Fibroblast of skin of scalp (primary cell): ENCODE data around the gene GDPD4.

ENCODE experiments used
- DNase-seq: peaks from one replicate; pipeline ENCODE4 v3.0.0-alpha.2; 2013

The GDPD4 gene

GRCh38 chr11:77203901-77204753 lies 97.4 kb downstream of the GDPD4 start:
- no peak for DNase-seq

DNA sequence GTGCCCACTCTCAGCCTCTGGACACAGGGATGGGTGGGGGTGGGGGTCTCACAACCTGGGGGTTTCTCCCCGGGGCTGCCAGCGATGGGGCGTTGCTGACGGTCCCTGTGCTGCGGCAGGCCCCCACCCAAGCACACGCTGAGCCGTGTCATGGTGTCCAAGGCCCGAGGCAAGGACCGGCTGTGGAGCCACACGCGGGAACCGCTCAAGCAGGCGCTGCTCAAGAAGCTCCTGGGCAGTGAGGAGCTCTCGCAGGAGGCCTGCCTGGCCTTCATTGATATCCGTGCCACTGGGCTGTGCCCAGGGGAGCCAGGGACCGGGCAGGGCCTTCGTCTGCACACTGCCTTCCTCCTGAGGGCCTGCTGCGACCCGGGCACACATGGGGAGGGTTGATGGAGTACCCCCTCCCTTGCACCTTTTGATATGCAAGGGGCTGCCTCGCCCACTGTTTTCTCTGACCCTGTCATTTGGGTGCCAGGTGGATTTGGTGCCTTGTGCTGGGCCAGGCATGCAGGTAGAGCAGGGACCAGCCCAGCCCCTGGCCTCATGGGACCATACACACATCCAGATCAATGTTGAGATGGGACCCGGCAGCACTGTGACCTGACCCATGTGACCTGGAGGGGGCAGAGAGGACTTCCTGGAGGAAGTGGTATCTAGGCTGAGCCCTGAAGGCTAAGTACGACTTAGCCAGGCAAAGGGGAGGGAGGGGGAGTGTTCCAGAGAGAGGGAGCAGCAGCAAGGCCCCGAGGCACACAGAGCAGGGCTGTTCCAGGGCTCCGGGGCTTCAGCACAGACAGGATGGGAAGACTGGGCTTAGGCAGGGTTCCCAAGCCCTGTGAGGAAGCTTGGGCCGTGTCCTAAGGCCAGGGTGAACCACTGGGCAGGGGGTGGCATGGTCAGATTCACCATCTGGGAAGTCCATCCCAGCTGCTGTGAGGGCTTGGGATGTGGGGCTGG lies 98.3 kb downstream of the GDPD4 start:
- DNase-seq: no peak

- DNase-seq: no peak
Measured at GRCh38 chr11:77201991-77202841, 99.3 kb downstream of the GDPD4 start.

GRCh38 chr11:77201370-77201769 lies 100.1 kb downstream of the GDPD4 start:
- no peak for DNase-seq

- DNase-seq: no peak
Measured at GRCh38 chr11:77200351-77201268, 100.9 kb downstream of the GDPD4 start.

- no peak for DNase-seq
Measured at GRCh38 chr11:77199137-77199745, 102.2 kb downstream of the GDPD4 start.

- no peak for DNase-seq
Measured at GRCh38 chr11:77198440-77198849, 103.0 kb downstream of the GDPD4 start.

GRCh38 chr11:77197626-77198320 lies 103.7 kb downstream of the GDPD4 start:
- no peak for DNase-seq

GRCh38 chr11:77196961-77197360 lies 104.5 kb downstream of the GDPD4 start:
- DNase-seq: no peak

- DNase-seq: no peak
Measured at GRCh38 chr11:77195071-77195755, 106.3 kb downstream of the GDPD4 start.

DNA sequence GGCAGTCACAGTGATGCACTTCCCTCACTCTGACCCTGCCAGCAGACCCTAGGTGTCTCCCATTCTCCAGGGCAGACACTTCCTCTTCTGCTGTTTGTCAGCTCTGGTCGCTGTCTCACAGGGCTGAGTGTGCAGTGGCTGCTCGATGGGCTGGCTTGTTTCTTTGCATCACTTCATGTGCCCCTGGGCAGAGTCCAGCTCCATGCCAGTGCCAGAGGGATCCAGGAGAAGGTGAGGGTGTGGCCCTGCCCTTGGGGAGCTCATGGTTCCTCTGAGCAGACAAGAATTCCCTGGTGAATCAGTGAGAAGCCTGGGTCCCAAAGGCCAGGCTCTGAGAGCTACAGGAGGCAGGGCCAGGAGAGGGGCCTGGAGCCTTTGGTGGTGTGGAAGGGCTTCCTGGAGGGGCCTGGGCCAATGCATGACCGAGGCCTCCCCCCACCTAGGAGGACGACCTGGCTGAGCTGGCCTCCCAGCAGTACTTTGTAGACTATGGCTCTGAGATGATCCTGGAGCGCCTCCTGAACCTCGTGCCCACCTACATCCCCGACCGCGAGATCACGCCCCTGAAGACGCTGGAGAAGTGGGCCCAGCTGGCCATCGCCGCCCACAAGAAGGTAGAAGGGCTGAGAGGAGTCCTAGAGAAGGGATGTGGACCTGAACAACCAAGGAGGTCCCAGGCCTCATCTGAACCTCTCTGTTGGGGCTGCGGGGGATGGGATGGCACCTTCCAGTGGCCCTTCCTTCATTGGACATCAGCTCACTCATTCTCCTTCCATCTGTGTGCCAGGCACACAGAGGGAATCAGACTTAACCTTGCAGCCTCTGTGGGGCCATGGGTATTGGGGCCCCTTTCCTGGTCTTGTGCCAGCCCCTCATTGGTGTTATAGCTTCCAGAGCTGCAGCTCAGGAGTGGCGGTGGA lies 107.3 kb downstream of the GDPD4 start:
- DNase-seq: no peak

GRCh38 chr11:77193167-77193566 lies 108.3 kb downstream of the GDPD4 start:
- no peak for DNase-seq

DNA sequence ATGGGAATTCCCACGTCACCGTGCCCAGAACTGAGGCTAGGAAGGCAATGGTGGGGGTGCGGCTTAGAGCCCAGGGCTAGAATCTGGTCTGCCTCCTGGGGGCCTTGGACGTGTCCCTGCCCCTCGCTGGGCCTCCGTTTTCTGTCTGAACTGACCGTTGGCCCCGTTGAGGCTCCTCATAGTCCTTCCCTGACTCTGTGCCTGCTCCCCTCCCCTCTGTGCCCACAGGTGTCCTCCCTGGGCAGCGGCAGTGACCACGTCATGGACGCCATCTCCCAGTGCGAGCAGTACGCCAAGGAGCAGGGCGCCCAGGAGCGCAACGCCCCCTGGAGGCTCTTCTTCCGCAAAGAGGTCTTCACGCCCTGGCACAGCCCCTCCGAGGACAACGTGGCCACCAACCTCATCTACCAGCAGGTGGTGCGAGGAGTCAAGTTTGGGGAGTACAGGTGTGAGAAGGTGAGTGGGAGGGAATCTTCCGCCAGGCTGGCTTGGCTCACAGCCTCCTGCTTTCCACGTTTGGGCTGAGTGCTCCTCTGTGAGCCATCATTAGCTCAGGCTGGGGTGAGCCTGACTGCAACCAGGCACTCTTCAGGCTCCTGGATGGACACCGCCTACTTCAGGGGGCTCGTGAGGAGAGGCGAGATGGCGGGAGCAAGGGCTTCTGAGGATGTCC lies 109.5 kb downstream of the GDPD4 start:
- DNase-seq: peak; percentile 13

DNA sequence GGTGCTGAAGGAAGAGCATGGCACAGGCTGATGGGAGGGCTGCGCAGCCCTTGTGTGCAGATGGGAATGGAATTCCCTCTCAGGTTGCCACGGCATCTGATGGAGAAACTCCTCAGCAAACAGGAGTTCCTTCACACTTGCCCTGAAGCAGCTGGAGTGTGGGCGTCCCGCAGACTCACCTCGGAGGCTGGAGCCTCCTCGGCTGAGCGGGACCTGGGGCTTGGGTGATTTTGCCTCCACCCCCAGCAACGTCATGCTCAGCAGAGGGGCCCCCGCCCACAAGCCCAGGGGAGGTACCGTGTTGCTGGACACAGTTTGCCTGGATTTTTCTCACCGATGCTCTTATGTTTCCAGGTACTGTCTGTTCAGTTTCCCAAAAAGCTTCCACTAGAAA lies 110.1 kb downstream of the GDPD4 start:
- DNase-seq: no peak

- DNase-seq: no peak
Measured at GRCh38 chr11:77190331-77191075, 111.0 kb downstream of the GDPD4 start.

DNA sequence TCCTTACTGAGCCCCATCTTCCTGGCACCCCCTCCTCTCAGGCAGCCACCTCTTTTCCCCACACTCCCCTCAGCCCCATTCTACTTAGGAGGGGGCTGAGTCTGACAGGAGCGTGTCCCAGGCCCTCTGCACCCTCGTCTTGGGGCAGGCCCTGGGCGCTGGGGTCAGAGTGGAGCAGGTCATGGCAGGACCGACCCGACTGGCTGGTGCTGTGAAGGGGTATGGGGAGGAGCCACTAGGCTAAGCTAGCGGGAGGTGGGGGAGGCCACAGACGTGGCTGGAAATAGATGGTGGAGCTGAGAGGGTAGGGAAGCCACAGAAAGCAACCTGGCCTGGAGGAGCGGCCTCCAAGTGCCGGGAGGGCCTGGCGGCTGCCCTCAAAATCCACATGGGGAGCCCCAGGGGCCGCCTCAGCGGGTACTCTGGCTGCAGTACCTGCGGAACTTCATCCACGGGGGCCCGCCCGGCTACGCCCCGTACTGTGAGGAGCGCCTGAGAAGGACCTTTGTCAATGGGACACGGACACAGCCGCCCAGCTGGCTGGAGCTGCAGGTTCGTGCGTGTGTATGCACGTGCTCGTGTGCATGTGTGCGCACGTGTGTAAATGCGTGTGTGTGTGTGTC lies 111.8 kb downstream of the GDPD4 start:
- DNase-seq: no peak
